K562 (cell line): ENCODE data around the gene IFI44L. TPM values are rescaled to one million over a fixed set of nuclear protein-coding genes. Genes with fewer than 3 reads are reported as not detected.

ENCODE experiments used
- ATAC-seq: fragments of 200-7000 bp; cut with Tn5 transposase; 3 replicates; pipeline ENCODE4 v1.9.1; 2020; ENCODE audit warnings: moderate library complexity
- BruUV-seq: library from RNA; stranded (reverse); fragments of 400-500 nt; replicated peaks from 2 replicates; lab custom pipeline; 2021; lab: Mats Ljungman, UMichigan
- CTCF ChIA-PET: fragments of 300-600 bp; formaldehyde crosslinking; extraction: SDS; loops from one replicate; lab custom pipeline; 2021; ENCODE audit warnings: low intra/inter-chr PET ratio; lab: Yijun Ruan, JAX
- POLR2A ChIA-PET: fragments of 300-600, 350-650 bp; sonication (Branson Sonifier 250); formaldehyde crosslinking; extraction: SDS; loops from one replicate; lab custom pipeline; 2021; ENCODE audit warnings: antibody characterized with exemption, inconsistent platforms; lab: Yijun Ruan, JAX
- DNase-seq, 4 experiments: peaks; one replicate each; pipeline versions ENCODE4 v3.0.0 to v3.0.0-alpha.2; 2011 to 2018; ENCODE audit warnings: low spot score in 3 of 4, mixed read lengths in 3 of 4; ENCODE audit errors: extremely low read depth in 1 of 4
- FAIRE-seq: peaks from 2 replicates; lab custom pipeline; 2011; peaks lifted over from hg19 to GRCh38; lab: Jason Lieb, UNC
- H2AFZ ChIP-seq: 2 replicates; pipeline ENCODE4 v1.6.0; 2011; ENCODE audit warnings: low read depth, low read length, control low read depth, inconsistent platforms
- H3K27ac ChIP-seq: fragments of 200-600 bp; 3 replicates; pipeline ENCODE4 v1.8.0; 2011; ENCODE audit warnings: low read depth, mild to moderate bottlenecking, control low read depth, inconsistent platforms, low read length, moderate library complexity, mixed read lengths; ENCODE audit errors: extremely low read depth
- H3K27me3 ChIP-seq, 2 experiments: fragments of 300-600 bp in 1 of 2; 2 replicates in 1 of 2; 3 replicates in 1 of 2; pipeline versions ENCODE4 v1.6.0 to v1.8.0; 2011; ENCODE audit warnings: inconsistent platforms in 2 of 2, low read length in 2 of 2, mild to moderate bottlenecking in 1 of 2, mixed read lengths in 1 of 2, moderate library complexity in 1 of 2; ENCODE audit not compliant: control insufficient read depth in 2 of 2, insufficient read depth in 2 of 2
- H3K36me3 ChIP-seq: fragments of 300-600 bp; 3 replicates; pipeline ENCODE4 v1.8.0; 2011; ENCODE audit warnings: mild to moderate bottlenecking, low read length, inconsistent platforms; ENCODE audit not compliant: control insufficient read depth, insufficient read depth
- H3K4me1 ChIP-seq, 2 experiments: fragments of 200-600 bp in 1 of 2; replicated peaks in 1 of 2; 2 replicates in 1 of 2; 3 replicates in 1 of 2; pipeline versions ENCODE4 v1.5.1 to v1.8.0; 2011; ENCODE audit warnings: inconsistent platforms in 2 of 2, low read length in 2 of 2, mild to moderate bottlenecking in 1 of 2, mixed read lengths in 1 of 2, moderate library complexity in 1 of 2; ENCODE audit not compliant: control insufficient read depth in 2 of 2, insufficient read depth in 2 of 2
- H3K4me2 ChIP-seq: 2 replicates; pipeline ENCODE4 v1.6.1; 2011; ENCODE audit warnings: low read length, control low read depth, inconsistent platforms, mixed read lengths; ENCODE audit not compliant: insufficient read depth
- H3K4me3 ChIP-seq: fragments of 200-600 bp; sonication (generic), shearing (Covaris generic); 2 replicates; pipeline ENCODE4 v1.5.1; 2016; ENCODE audit warnings: control low read depth, inconsistent platforms
- H3K79me2 ChIP-seq: fragments of 200-600 bp; 3 replicates; pipeline ENCODE4 v1.8.0; 2011; ENCODE audit warnings: low read length, inconsistent platforms; ENCODE audit not compliant: control insufficient read depth, insufficient read depth
- H3K9ac ChIP-seq, 2 experiments: 2 replicates each; pipeline versions ENCODE4 v1.6.0 to v1.6.1; 2011; ENCODE audit warnings: low read depth in 2 of 2, low read length in 2 of 2, control low read depth in 1 of 2, inconsistent platforms in 1 of 2, mild to moderate bottlenecking in 1 of 2, mixed read lengths in 1 of 2; ENCODE audit not compliant: insufficient read depth in 1 of 2
- H3K9me1 ChIP-seq: one replicate; pipeline ENCODE4 v1.6.0; 2011; ENCODE audit warnings: inconsistent platforms, mild to moderate bottlenecking, low read length, moderate library complexity; ENCODE audit not compliant: control insufficient read depth, insufficient read depth
- H3K9me3 ChIP-seq: replicated peaks from 2 replicates; pipeline ENCODE4 v1.5.1; 2011; ENCODE audit warnings: low read depth, low read length, inconsistent platforms; ENCODE audit not compliant: control insufficient read depth, insufficient read depth
- H4K20me1 ChIP-seq: replicated peaks from 2 replicates; pipeline ENCODE4 v1.6.1; 2011; ENCODE audit warnings: low read length, inconsistent platforms, mixed read lengths; ENCODE audit not compliant: control insufficient read depth, insufficient read depth
- GATAD2A ChIP-seq: fragments of 450-650 bp; IDR thresholded peaks from 2 replicates; pipeline ENCODE4 v1.6.1; 2017
- ID3 ChIP-seq, 2 experiments: fragments of 250-450 bp in 1 of 2; fragments of 450-650 bp in 1 of 2; sonication (Bioruptor Pico) in 1 of 2; IDR thresholded peaks; 2 replicates each; pipeline versions ENCODE4 v1.6.1 to v1.8.0; 2016 to 2021; ENCODE audit warnings: mild to moderate bottlenecking in 2 of 2, moderate library complexity in 2 of 2, missing compliant biosample characterization in 1 of 2, missing genetic modification characterization in 1 of 2
- PHF21A ChIP-seq: fragments of 450-650 bp; IDR thresholded peaks from 2 replicates; pipeline ENCODE4 v1.6.1; 2017; ENCODE audit warnings: low read depth, borderline replicate concordance
- RBM15 ChIP-seq: fragments of 200-400 bp; formaldehyde crosslinking; IDR thresholded peaks from 2 replicates; pipeline ENCODE4 v1.6.1; 2018; ENCODE audit warnings: mild to moderate bottlenecking, low read length, moderate library complexity; ENCODE audit not compliant: insufficient read depth
- TOE1 ChIP-seq, 2 experiments: fragments of 450-650 bp in 1 of 2; sonication (generic) in 1 of 2; formaldehyde crosslinking in 1 of 2; IDR thresholded peaks; 2 replicates each; pipeline versions ENCODE4 v1.7.1 to v1.8.0; 2016 to 2022; ENCODE audit warnings: borderline replicate concordance in 2 of 2, mild to moderate bottlenecking in 2 of 2, antibody characterized with exemption in 1 of 2, inconsistent platforms in 1 of 2, low read depth in 1 of 2, missing genetic modification reagents in 1 of 2, moderate library complexity in 1 of 2
- ZBTB17 ChIP-seq: fragments of 450-650 bp; formaldehyde crosslinking; IDR thresholded peaks from 2 replicates; pipeline ENCODE4 v1.4.0; 2020; ENCODE audit warnings: mild to moderate bottlenecking
- ZNF184 ChIP-seq: sonication (generic); formaldehyde crosslinking; IDR thresholded peaks from 2 replicates; pipeline ENCODE4 v1.5.0; 2020; ENCODE audit warnings: missing genetic modification reagents
- ZNF224 ChIP-seq: sonication (generic); formaldehyde crosslinking; IDR thresholded peaks from 2 replicates; pipeline ENCODE4 v1.8.0; 2022; ENCODE audit warnings: mild to moderate bottlenecking, missing genetic modification reagents
- ZNF583 ChIP-seq: fragments of 250-450 bp; sonication (Bioruptor Pico); IDR thresholded peaks from 2 replicates; pipeline ENCODE4 v1.4.0; 2020
- ZSCAN29 ChIP-seq: fragments of 450-650 bp; IDR thresholded peaks from 2 replicates; pipeline ENCODE4 v1.6.1; 2017
- WGBS: fragments of 100-300 bp; shearing (Covaris generic); methylation state at CpG from one replicate; pipeline ENCODE4 v1.1.6; 2016; ENCODE audit warnings: low coverage, mixed read lengths; ENCODE audit not compliant: insufficient coverage; ENCODE audit errors: missing lambda C conversion rate; 5-methylcytosine and 5-hydroxymethylcytosine counted together
- in situ Hi-C: fragments of 300-500 bp; cut with MboI; formaldehyde crosslinking; loops from 4 replicates; pipeline ENCODE4 v1.15.0; 2018; ENCODE audit warnings: inconsistent platforms, mixed read lengths
- intact Hi-C: fragments of 100-400 bp; cut with micrococcal nuclease; formaldehyde crosslinking; loops from 2 replicates; pipeline ENCODE4 v1.14.2; 2022
- polyA plus RNA-seq, 8 experiments: library from polyadenylated mRNA; depleted of rRNA in 4 of 8; stranded (reverse) in 5 of 8; unstranded in 3 of 8; fragments of >200 nt; fragmentation: Nextera tagmentation in 2 of 8; fragmentation: Illumina TruSeq in 1 of 8; extraction: Ambion mirVana in 2 of 8; extraction: Trizol in 1 of 8; gene quantifications; 2 replicates each; pipeline versions ENCODE4 v1.2.1 to v1.2.3, GENCODE V29; 2011 to 2014; ENCODE audit warnings: inconsistent platforms in 1 of 8, missing spikeins in 1 of 8
- total RNA-seq, 7 experiments: library from RNA; depleted of rRNA in 6 of 7; stranded (reverse); fragments of >200 nt in 6 of 7; fragmentation: Illumina TruSeq in 2 of 7; extraction: Trizol in 2 of 7; gene quantifications; 2 replicates each; pipeline versions ENCODE4 v1.2.1 to v1.2.3, GENCODE V29; 2011 to 2021; ENCODE audit warnings: low replicate concordance in 1 of 7
- TF ChIP-seq, protein P1 (sequence below): fragments of 450-650 bp; conservative IDR thresholded peaks from 2 replicates; pipeline ENCODE4 v1.6.1; 2016; ENCODE audit warnings: missing genetic modification characterization, low read depth, mild to moderate bottlenecking, control low read depth, missing compliant biosample characterization
- TF ChIP-seq, protein P2 (sequence below): sonication (generic); formaldehyde crosslinking; IDR thresholded peaks from 2 replicates; pipeline ENCODE4 v1.8.1; 2022; ENCODE audit warnings: missing genetic modification reagents
- TF ChIP-seq, protein P3 (sequence below): fragments of 250-450 bp; sonication (Bioruptor Pico); IDR thresholded peaks from 2 replicates; pipeline ENCODE4 v1.4.0; 2020; ENCODE audit warnings: mild to moderate bottlenecking, moderate library complexity

IFI44L gene
- total and polyA plus RNA-seq, 9 of the 15 experiments (the other 6 are each of a cell fraction or from before 2014, with no cell fraction given): 0.04 to 0.22 TPM; not detected in 7

- TF ChIP-seq ZNF224 (CRISPR knock-in tag) (no peak), ZNF583 (no peak)
- TF ChIP-seq, protein P1, sequence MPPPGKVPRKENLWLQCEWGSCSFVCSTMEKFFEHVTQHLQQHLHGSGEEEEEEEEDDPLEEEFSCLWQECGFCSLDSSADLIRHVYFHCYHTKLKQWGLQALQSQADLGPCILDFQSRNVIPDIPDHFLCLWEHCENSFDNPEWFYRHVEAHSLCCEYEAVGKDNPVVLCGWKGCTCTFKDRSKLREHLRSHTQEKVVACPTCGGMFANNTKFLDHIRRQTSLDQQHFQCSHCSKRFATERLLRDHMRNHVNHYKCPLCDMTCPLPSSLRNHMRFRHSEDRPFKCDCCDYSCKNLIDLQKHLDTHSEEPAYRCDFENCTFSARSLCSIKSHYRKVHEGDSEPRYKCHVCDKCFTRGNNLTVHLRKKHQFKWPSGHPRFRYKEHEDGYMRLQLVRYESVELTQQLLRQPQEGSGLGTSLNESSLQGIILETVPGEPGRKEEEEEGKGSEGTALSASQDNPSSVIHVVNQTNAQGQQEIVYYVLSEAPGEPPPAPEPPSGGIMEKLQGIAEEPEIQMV (tag): no peak
Measured at GRCh38 chr1:78676993-78677392, 56.7 kb downstream of the IFI44L start (continued).

- no peak overlapping the region for H2AFZ ChIP-seq
- 2% methylated on average over 3 of the region's 3 CpGs for WGBS
- H3K27me3 ChIP-seq: no peaks in the 10 kb centered on the region
- H3K9me3 ChIP-seq: no peaks in the 10 kb centered on the region
- no peak for FAIRE-seq
- H3K4me1 ChIP-seq: no peaks in the 10 kb centered on the region
- intact Hi-C loops (loop anchor here (2.0 to 5.0 kb wide), 2 partner anchors 60 to 547 kb away; no protein-coding TSS in a partner anchor), in situ Hi-C loops (no loop called here)
- no peak for ATAC-seq
- no peaks in the 10 kb centered on the region for H3K9me1 ChIP-seq
- H3K36me3 ChIP-seq: no peaks in the 10 kb centered on the region
- no peak overlapping the region for H3K27ac ChIP-seq
- no peak overlapping the region for H3K4me2 ChIP-seq
- CTCF ChIA-PET: no interaction called here
- no peak overlapping the region for H3K4me3 ChIP-seq
- H4K20me1 ChIP-seq: no peaks in the 10 kb centered on the region
- DNase-seq: no peak
- no peak overlapping the region for H3K9ac ChIP-seq
- POLR2A ChIA-PET: no interaction called here
- no peaks in the 10 kb centered on the region for H3K79me2 ChIP-seq
- no peak for TF ChIP-seq TOE1 (IDR thresholded peaks at IDR 0.05; ENCODE audit: borderline replicate concordance)
- no peak for TF ChIP-seq TOE1 (CRISPR knock-in tag; IDR thresholded peaks at IDR 0.05; ENCODE audit: borderline replicate concordance, low read depth)
- no peak for TF ChIP-seq GATAD2A
- no peak for TF ChIP-seq ZBTB17 (CRISPR knock-in tag)
- TF ChIP-seq PHF21A: no peak
- TF ChIP-seq, protein P2, sequence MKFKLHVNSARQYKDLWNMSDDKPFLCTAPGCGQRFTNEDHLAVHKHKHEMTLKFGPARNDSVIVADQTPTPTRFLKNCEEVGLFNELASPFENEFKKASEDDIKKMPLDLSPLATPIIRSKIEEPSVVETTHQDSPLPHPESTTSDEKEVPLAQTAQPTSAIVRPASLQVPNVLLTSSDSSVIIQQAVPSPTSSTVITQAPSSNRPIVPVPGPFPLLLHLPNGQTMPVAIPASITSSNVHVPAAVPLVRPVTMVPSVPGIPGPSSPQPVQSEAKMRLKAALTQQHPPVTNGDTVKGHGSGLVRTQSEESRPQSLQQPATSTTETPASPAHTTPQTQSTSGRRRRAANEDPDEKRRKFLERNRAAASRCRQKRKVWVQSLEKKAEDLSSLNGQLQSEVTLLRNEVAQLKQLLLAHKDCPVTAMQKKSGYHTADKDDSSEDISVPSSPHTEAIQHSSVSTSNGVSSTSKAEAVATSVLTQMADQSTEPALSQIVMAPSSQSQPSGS (CRISPR knock-in tag): no peak
- TF ChIP-seq ID3 (CRISPR knock-in tag; IDR thresholded peaks at IDR 0.05): no peak
- no peak for TF ChIP-seq ID3 (tag; IDR thresholded peaks at IDR 0.05)
- TF ChIP-seq, protein P3, sequence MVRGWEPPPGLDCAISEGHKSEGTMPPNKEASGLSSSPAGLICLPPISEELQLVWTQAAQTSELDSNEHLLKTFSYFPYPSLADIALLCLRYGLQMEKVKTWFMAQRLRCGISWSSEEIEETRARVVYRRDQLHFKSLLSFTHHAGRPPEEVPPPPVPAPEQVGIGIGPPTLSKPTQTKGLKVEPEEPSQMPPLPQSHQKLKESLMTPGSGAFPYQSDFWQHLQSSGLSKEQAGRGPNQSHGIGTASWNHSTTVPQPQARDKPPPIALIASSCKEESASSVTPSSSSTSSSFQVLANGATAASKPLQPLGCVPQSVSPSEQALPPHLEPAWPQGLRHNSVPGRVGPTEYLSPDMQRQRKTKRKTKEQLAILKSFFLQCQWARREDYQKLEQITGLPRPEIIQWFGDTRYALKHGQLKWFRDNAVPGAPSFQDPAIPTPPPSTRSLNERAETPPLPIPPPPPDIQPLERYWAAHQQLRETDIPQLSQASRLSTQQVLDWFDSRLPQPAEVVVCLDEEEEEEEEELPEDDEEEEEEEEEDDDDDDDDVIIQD (CRISPR knock-in tag): no peak
- TF ChIP-seq ZNF184: no peak
- no peak for TF ChIP-seq ZSCAN29
- TF ChIP-seq RBM15: no peak
- BruUV-seq: no TSS peak
Measured at GRCh38 chr1:78677788-78678187, 57.5 kb downstream of the IFI44L start.
